ENCODE measurements around the gene ANG.

Gene ANG

DNA sequence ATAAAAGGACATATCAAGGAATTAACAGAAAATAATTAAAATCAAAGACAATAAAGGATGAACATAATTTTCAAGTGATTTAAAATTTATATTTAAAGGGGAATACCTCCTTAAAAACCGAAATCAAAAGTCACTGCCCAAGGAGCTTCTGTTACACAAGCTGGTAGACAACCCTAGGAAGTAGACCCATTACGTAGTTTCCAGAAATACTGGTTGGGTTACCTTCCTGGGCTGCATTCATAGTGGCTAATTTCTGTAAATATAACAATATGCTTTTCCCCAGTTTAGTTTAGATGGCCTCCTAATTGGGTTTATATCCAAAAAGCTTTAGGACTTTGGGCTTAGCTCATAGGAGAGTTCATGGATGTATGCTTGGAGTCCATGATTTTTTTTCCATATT lies 55.0 kb downstream of the ANG start:
- Histone ChIP-seq H3K4me3 (ENCODE audit: low read depth in 1 of 2, low read length in 1 of 2) (no peak overlapping the region), H3K4me1 (ENCODE audit: control insufficient read depth in 1 of 2, insufficient read depth in 1 of 2, low read depth in 1 of 2, low read length in 1 of 2) (no peaks in the 10 kb centered on the region), H3K9me3 (no peaks in the 10 kb centered on the region), H3K27me3 (no peaks in the 10 kb centered on the region), H3K27ac (no peak overlapping the region), H3K36me3 (no peaks in the 10 kb centered on the region)
- TF ChIP-seq, protein P1, sequence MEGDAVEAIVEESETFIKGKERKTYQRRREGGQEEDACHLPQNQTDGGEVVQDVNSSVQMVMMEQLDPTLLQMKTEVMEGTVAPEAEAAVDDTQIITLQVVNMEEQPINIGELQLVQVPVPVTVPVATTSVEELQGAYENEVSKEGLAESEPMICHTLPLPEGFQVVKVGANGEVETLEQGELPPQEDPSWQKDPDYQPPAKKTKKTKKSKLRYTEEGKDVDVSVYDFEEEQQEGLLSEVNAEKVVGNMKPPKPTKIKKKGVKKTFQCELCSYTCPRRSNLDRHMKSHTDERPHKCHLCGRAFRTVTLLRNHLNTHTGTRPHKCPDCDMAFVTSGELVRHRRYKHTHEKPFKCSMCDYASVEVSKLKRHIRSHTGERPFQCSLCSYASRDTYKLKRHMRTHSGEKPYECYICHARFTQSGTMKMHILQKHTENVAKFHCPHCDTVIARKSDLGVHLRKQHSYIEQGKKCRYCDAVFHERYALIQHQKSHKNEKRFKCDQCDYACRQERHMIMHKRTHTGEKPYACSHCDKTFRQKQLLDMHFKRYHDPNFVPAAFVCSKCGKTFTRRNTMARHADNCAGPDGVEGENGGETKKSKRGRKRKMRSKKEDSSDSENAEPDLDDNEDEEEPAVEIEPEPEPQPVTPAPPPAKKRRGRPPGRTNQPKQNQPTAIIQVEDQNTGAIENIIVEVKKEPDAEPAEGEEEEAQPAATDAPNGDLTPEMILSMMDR (IDR thresholded peaks at IDR 0.05): no peak
